Mesenteric fat pad (tissue), 1 donor: Measurements from ENCODE around the gene CATSPERB. TPM values are rescaled to one million over a fixed set of nuclear protein-coding genes. Genes with fewer than 3 reads are reported as not detected.
"Not testable (repeated sequence)": the region's sequence is repeated elsewhere in the genome, so short reads cannot be mapped to it uniquely, and the experiment has no call there.

Experiments
- DNase-seq: peaks from one replicate; pipeline ENCODE4 v3.0.0-alpha.2; 2020; ENCODE audit warnings: low spot score
- total RNA-seq: library from RNA; stranded (reverse); fragmentation: NEBNext Ultra II Directional; extraction: Animal tissue kit (Norgen Biotek cat#: 25700); gene quantifications from one replicate; pipeline ENCODE4 v1.2.1, GENCODE V29; 2021
- donor health status: DM: yes; HTN: yes; CAD: no.

The CATSPERB gene
- total RNA-seq, 1 donor from 2014 or later, result 2.0 TPM

GRCh38 chr14:91580876-91581577 lies 150.9 kb downstream of the CATSPERB start:
- no peak for DNase-seq

GRCh38 chr14:91577632-91578233 lies 154.2 kb downstream of the CATSPERB start:
- no peak for DNase-seq

- no peak for DNase-seq
Observed at GRCh38 chr14:91575469-91576208, 156.2 kb downstream of the CATSPERB start.

GRCh38 chr14:91573894-91574837 lies 157.7 kb downstream of the CATSPERB start:
- DNase-seq, result no peak

- no peak for DNase-seq
Observed at GRCh38 chr14:91573528-91573893, 158.4 kb downstream of the CATSPERB start.

- no peak for DNase-seq
Observed at GRCh38 chr14:91570021-91570420, 161.9 kb downstream of the CATSPERB start.

GRCh38 chr14:91569301-91569700 lies 162.6 kb downstream of the CATSPERB start:
- no peak for DNase-seq

- DNase-seq, result no peak
Observed at GRCh38 chr14:91568626-91569025, 163.3 kb downstream of the CATSPERB start.

- not testable (repeated sequence) for DNase-seq
Observed at GRCh38 chr14:91567827-91568226, 164.1 kb downstream of the CATSPERB start.

- DNase-seq, result no peak
Observed at GRCh38 chr14:91555531-91555930, 176.4 kb downstream of the CATSPERB start.

- DNase-seq, result no peak
Observed at GRCh38 chr14:91554535-91555332, 177.2 kb downstream of the CATSPERB start.

GRCh38 chr14:91548108-91548507 lies 183.8 kb downstream of the CATSPERB start:
- DNase-seq, result no peak

- no peak for DNase-seq
Observed at GRCh38 chr14:91545946-91546716, 185.8 kb downstream of the CATSPERB start.

GRCh38 chr14:91545204-91545603 lies 186.7 kb downstream of the CATSPERB start:
- DNase-seq, result no peak

GRCh38 chr14:91536327-91536726 lies 195.6 kb downstream of the CATSPERB start:
- DNase-seq, result no peak

- DNase-seq, result not testable (repeated sequence)
Observed at GRCh38 chr14:91534059-91534458, 197.8 kb downstream of the CATSPERB start.

- no peak for DNase-seq
Observed at GRCh38 chr14:91533623-91534022, 198.3 kb downstream of the CATSPERB start.
